Neutrophil (primary cell): ENCODE data around the gene RFC4.

ENCODE experiments used
- H3K27ac ChIP-seq: fragments of 200-600 bp; sonication (generic); 2 replicates; pipeline ENCODE4 v1.5.1; 2016; ENCODE audit warnings: mild to moderate bottlenecking, moderate library complexity
- H3K27me3 ChIP-seq: fragments of 200-600 bp; sonication (generic); 2 replicates; pipeline ENCODE4 v1.6.0; 2016; ENCODE audit warnings: mild to moderate bottlenecking
- H3K36me3 ChIP-seq: fragments of 200-600 bp; sonication (generic); 2 replicates; pipeline ENCODE4 v1.5.1; 2017
- H3K4me1 ChIP-seq, 2 experiments: fragments of 200-600 bp in 1 of 2; sonication (generic) in 1 of 2; 1 replicate in 1 of 2; 2 replicates in 1 of 2; pipeline versions ENCODE4 v1.5.1 to v1.6.1; 2013 to 2016; ENCODE audit warnings: low read depth in 1 of 2, low read length in 1 of 2, mild to moderate bottlenecking in 1 of 2, moderate library complexity in 1 of 2; ENCODE audit not compliant: control insufficient read depth in 1 of 2, insufficient read depth in 1 of 2
- H3K4me3 ChIP-seq, 2 experiments: fragments of 200-600 bp in 1 of 2; sonication (generic) in 1 of 2; 1 replicate in 1 of 2; 2 replicates in 1 of 2; pipeline ENCODE4 v1.5.1; 2013 to 2016; ENCODE audit warnings: low read depth in 1 of 2, low read length in 1 of 2, mild to moderate bottlenecking in 1 of 2, moderate library complexity in 1 of 2
- H3K9me3 ChIP-seq: fragments of 200-600 bp; sonication (generic); 2 replicates; pipeline ENCODE4 v1.5.1; 2016
- CTCF ChIP-seq: fragments of 200-600 bp; sonication (generic); IDR thresholded peaks from 2 replicates; pipeline ENCODE4 v1.5.1; 2016; ENCODE audit warnings: antibody characterized with exemption

Gene RFC4

GRCh38 chr3:186757686-186758220 lies 48.5 kb downstream of the RFC4 start:
- Histone ChIP-seq H3K27ac (no peak overlapping the region), H3K4me3 (no peak overlapping the region)
- TF ChIP-seq CTCF = no peak

GRCh38 chr3:186757214-186757613 lies 49.1 kb downstream of the RFC4 start:
- Histone ChIP-seq H3K27ac (no peak overlapping the region), H3K27me3 (no peaks in the 10 kb centered on the region), H3K9me3 (no peaks in the 10 kb centered on the region), H3K36me3 (no peaks in the 10 kb centered on the region), H3K4me3 (no peak overlapping the region), H3K4me1 (no peaks in the 10 kb centered on the region)
- TF ChIP-seq CTCF = no peak

More at GRCh38 chr3:186757686-186758220, 48.5 kb downstream of the RFC4 start:
- no peaks in the 10 kb centered on the region for H3K4me1 ChIP-seq
- no peaks in the 10 kb centered on the region for H3K36me3 ChIP-seq
- no peaks in the 10 kb centered on the region for H3K27me3 ChIP-seq
- H3K9me3 ChIP-seq = no peaks in the 10 kb centered on the region

GRCh38 chr3:186754871-186755270 lies 51.4 kb downstream of the RFC4 start:
- Histone ChIP-seq H3K4me1 (no peaks in the 10 kb centered on the region), H3K27ac (no peak overlapping the region), H3K9me3 (no peaks in the 10 kb centered on the region), H3K36me3 (no peaks in the 10 kb centered on the region), H3K27me3 (no peaks in the 10 kb centered on the region), H3K4me3 (no peak overlapping the region)
- no peak for TF ChIP-seq CTCF

GRCh38 chr3:186754006-186754405 lies 52.3 kb downstream of the RFC4 start:
- H3K36me3 ChIP-seq = no peaks in the 10 kb centered on the region
- H3K9me3 ChIP-seq = no peaks in the 10 kb centered on the region
- no peak overlapping the region for H3K27ac ChIP-seq
- H3K4me1 ChIP-seq = no peaks in the 10 kb centered on the region
- H3K4me3 ChIP-seq = no peak overlapping the region
- no peaks in the 10 kb centered on the region for H3K27me3 ChIP-seq
- TF ChIP-seq CTCF = no peak

GRCh38 chr3:186751480-186751879 lies 54.8 kb downstream of the RFC4 start:
- Histone ChIP-seq H3K36me3 (no peaks in the 10 kb centered on the region), H3K9me3 (no peaks in the 10 kb centered on the region), H3K4me1 (no peaks in the 10 kb centered on the region), H3K4me3 (no peak overlapping the region), H3K27ac (no peak overlapping the region), H3K27me3 (no peaks in the 10 kb centered on the region)
- TF ChIP-seq CTCF = no peak

- peaks cover 0 to 4% of the 10 kb centered on the region in 2 experiments for H3K4me1 ChIP-seq
- no peak for TF ChIP-seq CTCF
- no peaks in the 10 kb centered on the region for H3K27me3 ChIP-seq
- no peaks in the 10 kb centered on the region for H3K9me3 ChIP-seq
- no peaks in the 10 kb centered on the region for H3K36me3 ChIP-seq
- no peak overlapping the region for H3K4me3 ChIP-seq
- no peak overlapping the region for H3K27ac ChIP-seq
Measured at GRCh38 chr3:186750316-186750715, 56.0 kb downstream of the RFC4 start.
